ENCODE data around the gene ZFYVE28.
"Not testable (repeated sequence)": the region's sequence is repeated elsewhere in the genome, so short reads cannot be mapped to it uniquely, and the experiment has no call there.

The ZFYVE28 gene

DNA sequence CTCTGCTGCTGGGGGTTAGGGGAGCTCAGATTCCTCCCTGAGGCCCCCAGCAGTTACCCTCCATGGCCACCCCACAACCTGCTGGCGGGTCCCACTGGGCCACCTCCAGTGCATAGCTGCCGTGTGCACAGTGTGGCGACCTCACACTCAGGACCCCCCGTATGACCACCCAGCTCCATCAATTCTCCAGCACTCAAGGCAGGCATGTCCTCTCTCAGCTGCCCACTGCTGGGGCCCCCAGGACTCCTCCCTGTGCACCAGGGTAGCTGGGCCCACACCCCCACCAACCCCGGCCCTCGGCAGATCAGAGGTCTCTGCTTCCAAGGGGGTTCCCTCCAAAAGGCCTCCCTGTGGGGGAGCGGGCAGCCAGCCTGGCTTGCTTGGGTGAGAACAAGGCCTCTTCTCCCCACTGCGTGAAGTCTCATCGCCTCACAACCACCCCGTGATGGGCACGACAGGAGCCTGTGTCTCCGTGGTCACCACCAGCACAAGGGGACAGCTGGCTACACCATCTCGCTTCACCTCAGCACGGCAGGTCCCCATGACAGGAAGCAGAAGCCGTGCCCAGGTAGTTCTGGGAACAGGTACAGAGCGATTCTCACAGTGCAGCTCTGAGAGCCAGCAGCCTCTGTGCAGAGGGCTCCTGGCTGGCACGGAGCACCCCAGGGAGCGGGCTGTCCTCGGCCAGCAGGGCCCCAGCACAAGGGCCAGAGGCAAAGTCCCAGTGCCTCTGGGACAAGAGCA lies 171.9 kb downstream of the ZFYVE28 start:
- no peak for DNase-seq (ENCODE audit: low spot score)

DNA sequence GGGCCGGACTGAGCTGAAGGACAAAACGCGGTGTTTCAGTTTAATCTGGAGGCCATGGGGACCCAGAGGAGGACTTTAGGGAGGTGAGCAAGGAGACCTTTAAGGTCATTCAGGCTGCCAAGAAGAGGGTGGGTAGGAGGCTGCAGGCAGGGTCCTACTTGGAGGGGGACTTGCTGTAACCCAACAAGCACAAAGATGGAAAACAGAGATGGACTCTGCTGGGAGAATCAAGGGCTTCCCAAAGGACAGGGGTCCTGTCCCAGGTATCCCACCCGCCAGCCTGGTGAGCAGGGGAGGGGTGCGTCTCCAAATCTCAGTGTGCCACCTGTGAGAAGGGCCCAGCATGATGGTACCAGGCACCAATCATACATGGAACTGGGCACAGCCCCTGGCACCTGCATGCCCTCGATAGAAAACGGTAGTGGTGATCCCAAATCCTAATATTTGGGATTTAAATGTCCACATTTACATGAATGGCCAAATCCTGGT lies 172.6 kb downstream of the ZFYVE28 start:
- DNase-seq (ENCODE audit: low spot score) = no peak

GRCh38 chr4:2245057-2245786 lies 173.2 kb downstream of the ZFYVE28 start:
- no peak for DNase-seq (ENCODE audit: low spot score)

DNA sequence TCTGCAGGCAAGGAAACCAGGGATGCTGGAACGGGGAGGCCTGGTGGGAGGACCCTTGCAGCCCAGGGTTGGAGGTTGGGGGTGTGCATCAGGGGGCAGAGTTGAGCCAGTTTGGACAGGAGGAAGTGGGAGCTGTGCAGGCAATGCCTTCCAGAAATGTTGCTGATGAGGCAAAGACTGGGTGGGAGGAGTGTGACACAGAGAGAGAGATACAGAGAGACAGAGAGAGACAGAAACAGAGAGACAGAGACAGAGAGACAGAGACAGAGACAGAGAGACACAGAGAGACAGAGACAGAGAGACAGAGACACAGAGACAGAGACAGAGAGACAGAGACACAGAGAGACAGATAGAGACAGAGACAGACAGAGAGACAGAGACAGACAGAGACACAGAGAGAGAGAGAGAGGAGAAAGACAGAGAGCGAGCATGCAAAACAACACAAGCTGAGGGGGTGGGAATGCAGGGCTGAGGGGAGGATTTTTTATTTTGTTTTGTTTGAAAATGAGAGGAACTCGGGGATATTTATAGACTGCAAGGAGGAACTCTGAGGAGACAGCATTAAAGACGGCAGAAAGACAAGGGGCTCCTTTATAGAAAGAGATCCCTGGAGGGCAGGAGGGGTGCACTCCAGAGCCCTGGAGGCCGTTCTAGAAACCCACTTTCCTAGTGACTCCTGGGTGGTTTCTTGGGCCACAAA lies 174.6 kb downstream of the ZFYVE28 start:
- peak; percentile 62 for DNase-seq (ENCODE audit: low spot score)

DNA sequence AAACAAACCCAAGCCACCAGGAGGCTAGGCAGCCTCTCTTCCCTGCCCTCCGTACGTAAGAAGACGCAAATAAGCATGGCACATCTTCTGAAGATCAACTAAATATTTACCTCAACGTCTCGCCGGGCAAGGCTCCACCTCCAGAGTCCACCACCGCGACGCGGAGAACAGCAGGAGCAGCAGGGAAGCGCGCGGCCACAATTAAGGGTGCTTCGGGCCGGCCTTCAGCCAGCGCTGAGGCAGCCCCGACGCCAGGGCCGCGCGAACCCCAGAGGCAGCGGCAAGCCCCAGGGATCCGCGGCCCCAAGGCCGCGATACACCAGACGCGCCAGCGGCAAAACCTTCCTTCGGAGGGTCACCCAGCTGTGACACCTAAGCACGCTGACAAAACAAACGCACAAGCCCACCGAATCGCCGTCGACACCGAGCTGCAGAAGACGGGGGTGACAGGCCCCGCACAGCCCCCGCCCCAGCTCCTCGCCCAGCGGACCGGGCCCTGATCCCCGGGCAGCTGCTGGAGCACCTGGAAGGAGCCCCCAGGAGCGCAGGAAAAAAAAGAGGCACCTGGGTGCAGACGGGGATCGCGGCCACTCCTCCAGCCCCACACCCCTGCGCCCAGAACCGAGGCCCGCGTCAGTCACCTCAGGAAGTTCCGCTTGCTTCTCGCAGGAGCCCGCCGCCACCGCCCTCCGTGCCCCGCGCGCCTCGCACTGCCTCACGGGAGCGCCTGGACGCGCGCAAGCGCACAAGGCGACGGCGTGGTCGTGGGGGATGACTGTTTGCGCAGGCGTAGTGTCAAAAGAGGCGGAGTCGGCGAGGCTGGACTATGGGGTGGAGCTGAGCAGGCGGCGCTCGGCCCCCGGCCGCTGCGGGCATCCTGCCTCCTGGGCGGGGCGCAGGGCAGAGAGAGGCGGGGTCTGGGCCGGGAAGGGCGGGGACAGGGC lies 176.8 kb downstream of the ZFYVE28 start, which contains the start of the genes HAUS3 and POLN:
HAUS3 (minus strand) TSS at position 712 of the 944 bp plus-strand sequence. CDS start 1,175 bp downstream, outside the sequence.
POLN (minus strand) TSS at position 712 of the 944 bp plus-strand sequence. CDS start 12,890 bp downstream, outside the sequence.
- DNase-seq (ENCODE audit: low spot score) = peak; percentile 98

DNA sequence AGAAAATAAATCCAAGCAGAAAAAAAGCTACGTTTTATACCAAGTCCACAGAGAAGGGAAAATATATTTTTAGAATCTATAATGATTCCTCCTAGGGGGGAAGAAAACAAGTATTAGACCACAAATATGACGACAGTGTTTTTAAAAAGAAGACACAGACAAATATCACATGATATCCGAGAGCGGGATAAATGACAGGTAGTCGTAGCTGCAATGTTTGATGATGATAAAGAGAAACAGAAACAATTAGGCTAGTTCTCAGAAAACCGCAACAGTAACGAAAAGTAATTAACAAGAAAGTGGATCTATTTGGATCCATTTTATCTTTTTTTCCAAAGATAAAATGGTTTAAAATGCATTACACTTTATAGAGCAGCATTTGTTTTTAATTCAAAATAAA lies 177.4 kb downstream of the ZFYVE28 start:
- DNase-seq (ENCODE audit: low spot score) = no peak

DNA sequence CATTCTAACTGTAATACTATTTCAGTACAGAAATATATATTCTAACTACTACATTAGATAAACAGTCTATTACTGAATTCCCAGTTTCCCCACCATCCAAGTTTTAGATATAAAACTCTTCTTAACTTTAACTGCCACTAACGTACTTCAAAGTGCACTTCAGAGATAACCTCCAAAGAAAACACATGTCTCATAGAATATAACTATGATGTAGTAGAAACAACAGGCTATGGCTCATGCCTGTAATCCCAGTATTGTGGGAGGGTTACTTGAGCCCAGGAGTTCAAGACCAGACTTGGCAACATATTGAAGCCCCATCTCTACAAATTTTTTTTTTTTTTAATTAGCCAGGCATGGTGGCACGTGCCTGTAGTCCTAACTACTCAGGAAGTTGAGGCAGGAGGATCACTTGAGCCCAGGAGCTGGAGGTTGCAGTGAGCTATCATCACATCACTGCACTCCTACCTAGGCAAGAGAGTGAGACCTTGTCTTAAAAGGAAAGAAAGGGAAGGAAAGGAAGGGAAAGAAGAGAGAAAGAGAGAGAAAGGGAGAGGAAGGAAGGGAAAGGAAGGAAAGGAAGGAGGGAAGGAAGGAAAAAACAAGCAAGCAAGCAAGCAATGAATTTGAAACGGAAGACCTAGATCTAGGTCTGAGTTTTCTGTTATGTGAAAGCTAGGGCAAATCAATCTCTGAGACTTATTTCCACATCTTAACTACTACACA lies 181.3 kb downstream of the ZFYVE28 start:
- no peak for DNase-seq (ENCODE audit: low spot score)

GRCh38 chr4:2231082-2231481 lies 187.4 kb downstream of the ZFYVE28 start:
- no peak for DNase-seq (ENCODE audit: low spot score)

- no peak for DNase-seq (ENCODE audit: low spot score)
Observed at GRCh38 chr4:2226261-2226660, 192.2 kb downstream of the ZFYVE28 start.

GRCh38 chr4:2222838-2223237 lies 195.6 kb downstream of the ZFYVE28 start:
- no peak for DNase-seq (ENCODE audit: low spot score)

GRCh38 chr4:2221378-2221777 lies 197.1 kb downstream of the ZFYVE28 start:
- DNase-seq (ENCODE audit: low spot score) = not testable (repeated sequence)

GRCh38 chr4:2220016-2220630 lies 198.3 kb downstream of the ZFYVE28 start:
- DNase-seq (ENCODE audit: low spot score) = peak; percentile 88

Data from NAMALWA (cell line).